ENCODE measurements around the gene KRTAP2-2. TPM values are rescaled to one million over a fixed set of nuclear protein-coding genes. Genes with fewer than 3 reads are reported as not detected.
"Not testable (repeated sequence)": the region's sequence is repeated elsewhere in the genome, so short reads cannot be mapped to it uniquely, and the experiment has no call there.

The KRTAP2-2 gene
- polyA plus RNA-seq, 1 of the 3 experiments (the other 2 are of a cell fraction) = not detected

DNA sequence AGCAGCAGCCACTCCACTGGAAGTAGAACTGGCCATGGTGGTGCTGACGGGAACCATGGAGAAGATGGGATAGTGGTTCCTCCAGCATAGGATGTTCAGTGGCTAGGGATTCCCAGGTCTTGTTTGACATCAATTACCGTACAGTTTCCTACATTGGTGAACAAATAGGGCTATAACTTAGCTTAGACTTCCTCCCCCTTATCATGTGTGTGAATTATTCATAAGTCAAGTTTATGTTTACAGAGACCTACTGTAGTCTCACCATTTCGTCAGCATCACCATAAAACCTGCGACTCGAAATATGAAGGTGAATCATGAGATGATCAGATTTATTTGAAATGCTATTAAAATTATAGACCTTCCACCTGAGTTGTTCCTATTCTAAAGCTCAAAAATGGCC, 3.7 kb upstream of the KRTAP2-2 start:
- no peak for TF ChIP-seq EP300 (IDR thresholded peaks at IDR 0.05; ENCODE audit: borderline replicate concordance in 1 of 2, low read depth in 1 of 2, low read length in 1 of 2)
- TF ChIP-seq, protein P1, sequence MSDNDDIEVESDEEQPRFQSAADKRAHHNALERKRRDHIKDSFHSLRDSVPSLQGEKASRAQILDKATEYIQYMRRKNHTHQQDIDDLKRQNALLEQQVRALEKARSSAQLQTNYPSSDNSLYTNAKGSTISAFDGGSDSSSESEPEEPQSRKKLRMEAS (IDR thresholded peaks at IDR 0.05; ENCODE audit: low read depth) = no peak
- TF ChIP-seq JUND (IDR thresholded peaks at IDR 0.05) = no peak
- TF ChIP-seq ELF1 (IDR thresholded peaks at IDR 0.05) = no peak
- no peak for TF ChIP-seq NFIC (IDR thresholded peaks at IDR 0.05; ENCODE audit: borderline replicate concordance)
- Histone ChIP-seq H3K79me2 (ENCODE audit: insufficient read depth) (no peaks in the 10 kb centered on the region), H3K36me3 (replicated peaks in 1 of 2; ENCODE audit: control insufficient read depth in 1 of 2, insufficient read depth in 2 of 2, low read length in 1 of 2) (no peaks in the 10 kb centered on the region), H3K4me1 (ENCODE audit: control insufficient read depth in 1 of 2, insufficient read depth in 2 of 2, low read depth in 1 of 2, low read length in 1 of 2) (peaks cover 0 to 22% of the 10 kb centered on the region in 2 experiments; a peak in 2 of 4 replicates), H3K27me3 (ENCODE audit: insufficient read depth) (no peaks in the 10 kb centered on the region), H3K9ac (no peak overlapping the region), H2AFZ (ENCODE audit: low read depth) (no peak overlapping the region), H3K9me3 (no peaks in the 10 kb centered on the region), H3K27ac (ENCODE audit: low read depth in 2 of 2, low read length in 1 of 2) (peak overlapping the region in 1 of 2 experiments; percentile 55; a peak in 2 of 4 replicates), H3K4me3 (ENCODE audit: low read depth in 2 of 2, low read length in 1 of 2) (no peak overlapping the region), H3K9me2 (no peaks in the 10 kb centered on the region), H4K20me1 (ENCODE audit: insufficient read depth) (no peaks in the 10 kb centered on the region), H3F3A (replicated peaks; ENCODE audit: insufficient read depth) (peaks cover 30% of the 10 kb centered on the region), H3K4me2 (no peak overlapping the region)
- no peak for DNase-seq
- WGBS (ENCODE audit: low lambda C conversion rate) = 36% methylated on average over 5 of the region's 5 CpGs
- CTCF ChIA-PET = interaction anchor here (1.4 to 1.5 kb wide), 2 partner anchors 23 to 589 kb away, joined by 3 to 4 read pairs; no protein-coding TSS in a partner anchor
- POLR2A ChIA-PET = no interaction called here

DNA sequence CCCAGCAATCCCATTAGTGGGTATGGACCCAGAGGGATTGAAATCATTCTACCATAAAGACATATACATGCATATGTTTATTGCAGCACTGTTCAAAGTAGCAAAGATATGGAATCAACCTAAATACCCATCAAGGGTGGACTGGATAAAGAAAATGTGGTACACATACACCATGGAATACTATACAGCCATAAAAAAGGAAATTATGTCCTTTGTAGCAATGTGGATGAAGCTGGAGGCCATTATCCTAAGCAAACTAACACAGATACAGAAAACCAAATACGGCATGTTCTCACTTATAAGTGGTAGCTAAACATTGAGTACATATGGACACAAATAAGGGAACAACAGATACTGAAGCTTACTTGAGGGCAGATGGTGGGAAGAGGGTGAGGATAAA, 2.5 kb upstream of the KRTAP2-2 start:
- H3K9ac ChIP-seq = no peak overlapping the region
- no peak for DNase-seq
- H3K27me3 ChIP-seq (ENCODE audit: insufficient read depth) = no peaks in the 10 kb centered on the region
- peaks cover 0 to 16% of the 10 kb centered on the region in 2 experiments; a peak in 2 of 4 replicates for H3K4me1 ChIP-seq (ENCODE audit: control insufficient read depth in 1 of 2, insufficient read depth in 2 of 2, low read depth in 1 of 2, low read length in 1 of 2)
- CTCF ChIA-PET = interaction anchor here (1.4 to 1.5 kb wide), 2 partner anchors 22 to 591 kb away, joined by 3 to 4 read pairs; no protein-coding TSS in a partner anchor
- H3K9me2 ChIP-seq = no peaks in the 10 kb centered on the region
- POLR2A ChIA-PET = no interaction called here
- H4K20me1 ChIP-seq (ENCODE audit: insufficient read depth) = no peaks in the 10 kb centered on the region
- H3K27ac ChIP-seq (ENCODE audit: low read depth in 2 of 2, low read length in 1 of 2) = no peak overlapping the region
- H3K79me2 ChIP-seq (ENCODE audit: insufficient read depth) = no peaks in the 10 kb centered on the region
- peaks cover 0 to 4% of the 10 kb centered on the region in 2 experiments for H3K36me3 ChIP-seq (replicated peaks in 1 of 2; ENCODE audit: control insufficient read depth in 1 of 2, insufficient read depth in 2 of 2, low read length in 1 of 2)
- H3K4me2 ChIP-seq = no peak overlapping the region
- H3K4me3 ChIP-seq (ENCODE audit: low read depth in 2 of 2, low read length in 1 of 2) = no peak overlapping the region
- peaks cover 30% of the 10 kb centered on the region for H3F3A ChIP-seq (replicated peaks; ENCODE audit: insufficient read depth)
- WGBS (ENCODE audit: low lambda C conversion rate) = 46% methylated on average over 1 of the region's 1 CpG
- no peak overlapping the region for H2AFZ ChIP-seq (ENCODE audit: low read depth)
- no peaks in the 10 kb centered on the region for H3K9me3 ChIP-seq
- TF ChIP-seq RCOR1 (IDR thresholded peaks at IDR 0.05; ENCODE audit: low read length) = no peak
- TF ChIP-seq TCF12 (IDR thresholded peaks at IDR 0.05) = no peak
- TF ChIP-seq, protein P2, sequence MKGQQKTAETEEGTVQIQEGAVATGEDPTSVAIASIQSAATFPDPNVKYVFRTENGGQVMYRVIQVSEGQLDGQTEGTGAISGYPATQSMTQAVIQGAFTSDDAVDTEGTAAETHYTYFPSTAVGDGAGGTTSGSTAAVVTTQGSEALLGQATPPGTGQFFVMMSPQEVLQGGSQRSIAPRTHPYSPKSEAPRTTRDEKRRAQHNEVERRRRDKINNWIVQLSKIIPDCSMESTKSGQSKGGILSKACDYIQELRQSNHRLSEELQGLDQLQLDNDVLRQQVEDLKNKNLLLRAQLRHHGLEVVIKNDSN (IDR thresholded peaks at IDR 0.05; ENCODE audit: borderline replicate concordance, low read depth) = no peak
- no peak for TF ChIP-seq FOXM1 (IDR thresholded peaks at IDR 0.05; ENCODE audit: low read depth)
- TF ChIP-seq GABPA (IDR thresholded peaks at IDR 0.05; ENCODE audit: low read depth) = no peak

DNA sequence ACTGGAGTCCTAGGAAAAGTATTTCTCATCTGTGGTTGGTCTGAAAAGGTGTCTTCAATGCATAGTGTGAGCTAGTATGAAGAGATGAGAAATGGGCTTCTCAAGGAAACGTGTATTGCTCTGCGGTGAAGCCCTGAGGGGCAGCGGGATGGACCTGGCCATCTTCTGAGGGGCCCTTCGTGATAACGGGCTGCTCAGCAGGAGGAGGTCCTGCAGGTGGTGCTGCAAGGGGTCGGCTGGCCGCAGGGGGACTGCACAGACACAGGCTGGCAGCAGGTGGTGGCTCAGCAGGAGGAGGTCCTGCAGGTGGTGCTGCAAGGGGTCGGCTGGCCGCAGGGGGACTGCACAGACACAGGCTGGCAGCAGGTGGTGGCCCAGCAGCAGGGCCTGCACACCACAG, 474 bp downstream of the KRTAP2-2 start:
- H3K9me2 ChIP-seq; H3K4me2 ChIP-seq; DNase-seq; H4K20me1 ChIP-seq (ENCODE audit: insufficient read depth); POLR2A ChIA-PET; H3K27me3 ChIP-seq (ENCODE audit: insufficient read depth); H3K4me1 ChIP-seq (ENCODE audit: control insufficient read depth in 1 of 2, insufficient read depth in 2 of 2, low read depth in 1 of 2, low read length in 1 of 2); H3K27ac ChIP-seq (ENCODE audit: low read depth in 2 of 2, low read length in 1 of 2); H3K36me3 ChIP-seq (replicated peaks in 1 of 2; ENCODE audit: control insufficient read depth in 1 of 2, insufficient read depth in 2 of 2, low read length in 1 of 2); H3K9ac ChIP-seq; H2AFZ ChIP-seq (ENCODE audit: low read depth); H3K79me2 ChIP-seq (ENCODE audit: insufficient read depth); H3K9me3 ChIP-seq; H3K4me3 ChIP-seq (ENCODE audit: low read depth in 2 of 2, low read length in 1 of 2): not testable (repeated sequence)
- 46% methylated on average over 7 of the region's 9 CpGs for WGBS (ENCODE audit: low lambda C conversion rate)
- peaks cover 14% of the 10 kb centered on the region for H3F3A ChIP-seq (replicated peaks; ENCODE audit: insufficient read depth)
- CTCF ChIA-PET = interaction anchor here (0.7 kb wide), 1 partner anchor 49 kb away, joined by 3 read pairs; no protein-coding TSS in a partner anchor
